Fibroblast of pulmonary artery (primary cell): Measurements from ENCODE around the gene CD14.
"Not testable (repeated sequence)": the region's sequence is repeated elsewhere in the genome, so short reads cannot be mapped to it uniquely, and the experiment has no call there.

ENCODE experiments used
- DNase-seq: peaks from one replicate; pipeline ENCODE4 v3.0.0-alpha.2; 2010; ENCODE audit warnings: low read depth
- H3K4me3 ChIP-seq: replicated peaks from 2 replicates; pipeline ENCODE4 v1.5.1; 2011; ENCODE audit warnings: low read depth, mild to moderate bottlenecking, control low read depth, low read length, moderate library complexity
- CTCF ChIP-seq: IDR thresholded peaks from 2 replicates; pipeline ENCODE4 v1.5.1; 2011; ENCODE audit warnings: mild to moderate bottlenecking, control low read depth, low read length, inconsistent platforms; ENCODE audit errors: missing control alignments

The CD14 gene

DNA sequence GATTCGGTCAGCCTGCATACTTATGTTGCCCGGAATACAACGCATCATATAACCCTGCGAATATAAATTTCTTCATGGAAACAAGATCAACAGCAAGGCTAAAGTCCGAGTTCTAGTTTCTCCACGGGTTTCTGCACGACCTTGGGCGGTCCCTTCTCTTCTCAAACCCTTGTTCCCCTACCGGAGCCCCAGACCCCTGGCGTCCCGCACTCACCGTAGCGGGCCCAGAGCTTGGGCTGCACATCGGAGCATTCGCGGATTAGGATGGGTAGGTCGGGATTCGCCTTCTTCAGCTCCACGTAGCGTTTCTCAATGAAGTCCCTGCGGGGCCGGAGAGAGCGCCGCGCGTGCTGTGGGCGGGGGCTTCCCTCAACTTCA, 14.1 kb upstream of the CD14 start:
- DNase-seq = no peak
- TF ChIP-seq CTCF = no peak
- peak overlapping the region; percentile 92 for H3K4me3 ChIP-seq

- TF ChIP-seq CTCF = no peak
- DNase-seq = peak; percentile 56
- H3K4me3 ChIP-seq = no peak overlapping the region
These were observed 9.7 kb upstream of the CD14 start for GRCh38 chr5:140642718-140643117.

DNA sequence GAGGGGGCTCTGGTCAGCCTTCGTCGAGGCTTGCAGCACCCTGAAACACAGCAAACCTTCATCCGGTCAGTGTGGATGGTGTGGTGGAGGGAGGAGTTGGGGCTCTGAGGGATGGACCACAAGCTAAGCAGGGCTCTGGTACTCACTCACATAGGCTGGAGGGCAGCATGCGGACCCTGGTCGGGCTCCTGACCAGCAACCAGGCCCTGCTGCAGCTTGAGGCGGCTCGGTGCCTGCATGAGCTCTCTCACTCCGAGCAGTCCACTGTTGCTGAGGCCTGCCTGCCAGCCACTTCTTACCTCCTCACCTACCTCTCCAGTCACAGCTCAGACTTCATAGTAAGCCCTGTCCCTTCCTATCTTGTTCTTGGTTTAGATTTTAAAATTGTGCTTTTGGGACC, 8.7 kb upstream of the CD14 start:
- no peak overlapping the region for H3K4me3 ChIP-seq
- DNase-seq = no peak
- TF ChIP-seq CTCF = no peak

- peak; percentile 52 for TF ChIP-seq CTCF
- H3K4me3 ChIP-seq = peak within 1 kb of the TSS; percentile 66
- peak; percentile 96 for DNase-seq
These were observed 6.4 kb upstream of the CD14 start, which contains the start of gene TMCO6 for GRCh38 chr5:140639148-140639981. Gene TMCO6, plus strand, starts transcription at chr5:140639451. Its CDS starts 77 bp downstream, at chr5:140639528.

DNA sequence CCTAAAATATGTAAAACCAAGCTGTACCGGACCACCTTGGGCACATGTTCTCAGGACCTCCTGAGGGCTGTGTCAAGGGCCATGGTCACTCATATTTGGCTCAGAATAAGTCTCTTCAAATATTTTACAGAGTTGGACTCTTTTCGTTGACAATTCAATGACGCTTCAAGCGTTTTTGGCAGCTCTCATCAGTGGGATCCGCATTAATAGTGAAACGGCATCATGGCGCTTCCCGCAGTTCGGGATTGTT, 5.8 kb upstream of the CD14 start:
- peak overlapping the region; percentile 66 for H3K4me3 ChIP-seq
- DNase-seq = not testable (repeated sequence)

- no peak for TF ChIP-seq CTCF
- no peak for DNase-seq
- H3K4me3 ChIP-seq = no peak overlapping the region
These were observed 4.6 kb upstream of the CD14 start for GRCh38 chr5:140637371-140638100.

DNA sequence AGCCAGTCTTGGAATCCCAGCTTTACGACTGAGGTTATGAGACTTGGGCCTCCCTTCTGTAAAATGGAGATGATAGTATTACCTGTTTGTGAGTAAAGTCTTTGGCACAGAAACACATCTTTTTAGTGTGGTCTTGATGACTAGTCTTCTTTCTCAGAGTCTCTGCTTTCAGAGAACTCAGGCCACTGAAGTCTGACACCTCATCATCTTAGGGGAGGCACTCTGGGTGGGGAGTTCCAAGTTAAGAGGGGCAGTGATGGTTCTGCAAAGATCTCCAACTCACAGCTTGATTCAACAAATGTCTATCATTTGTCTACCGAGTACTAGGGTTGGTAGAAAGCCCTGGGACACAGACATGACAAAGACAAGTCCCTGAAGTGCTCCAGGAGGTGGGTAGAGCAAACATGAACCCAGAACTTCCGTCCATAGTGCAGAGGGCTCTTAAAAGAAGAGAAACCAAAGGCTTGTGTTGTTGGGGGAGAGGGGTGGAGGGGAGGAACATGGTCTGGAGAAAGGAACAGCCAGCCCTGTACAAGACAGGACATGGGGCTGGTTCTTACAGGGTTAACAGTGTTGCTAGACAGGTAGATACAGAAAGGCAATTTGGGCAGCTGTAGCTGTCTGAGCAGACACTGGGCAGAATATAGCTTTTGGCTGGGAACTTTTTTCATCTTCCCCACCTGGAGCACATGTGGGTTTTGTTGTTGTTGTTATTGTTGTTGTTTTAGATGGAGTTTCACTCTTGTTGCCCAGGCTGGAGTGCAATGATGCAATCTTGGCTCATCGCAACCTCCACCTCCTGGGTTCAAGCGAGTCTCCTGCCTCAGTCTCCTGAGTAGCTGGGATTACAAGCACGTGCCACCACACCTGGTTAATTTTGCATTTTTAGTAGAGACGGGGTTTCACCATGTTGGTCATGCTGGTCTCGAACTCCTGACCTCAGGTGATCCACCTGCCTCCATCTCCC, 2.6 kb upstream of the CD14 start:
- H3K4me3 ChIP-seq = no peak overlapping the region
- DNase-seq = no peak
- TF ChIP-seq CTCF = no peak
